H9 (cell line): ENCODE data around the gene LGALS9B. TPM values are rescaled to one million over a fixed set of nuclear protein-coding genes. Genes with fewer than 3 reads are reported as not detected.
A peak's percentile ranks its signal among the peaks of the same experiment; 100 is the strongest.
"Not testable (repeated sequence)": the region's sequence is repeated elsewhere in the genome, so short reads cannot be mapped to it uniquely, and the experiment has no call there.

Experiments
- DNase-seq: peaks from one replicate; pipeline ENCODE4 v3.0.0-alpha.2; 2017
- H2AFZ ChIP-seq: one replicate; pipeline ENCODE4 v1.6.1; 2013; ENCODE audit warnings: mild to moderate bottlenecking, low read length, control low read depth, moderate library complexity
- H2AK5ac ChIP-seq: 2 replicates; pipeline ENCODE4 v1.6.1; 2013; ENCODE audit warnings: low read length, control low read depth, mixed read lengths; ENCODE audit not compliant: insufficient read length
- H2BK120ac ChIP-seq: one replicate; pipeline ENCODE4 v1.6.1; 2013; ENCODE audit warnings: low read depth, mild to moderate bottlenecking, low read length, control low read depth, inconsistent platforms; ENCODE audit not compliant: poor library complexity, severe bottlenecking
- H2BK12ac ChIP-seq: 2 replicates; pipeline ENCODE4 v1.6.1; 2013; ENCODE audit warnings: low read length, control low read depth, mixed read lengths, low read depth; ENCODE audit not compliant: insufficient read length
- H2BK15ac ChIP-seq: 2 replicates; pipeline ENCODE4 v1.6.1; 2013; ENCODE audit warnings: low read depth, low read length, control low read depth
- H2BK20ac ChIP-seq: one replicate; pipeline ENCODE4 v1.6.1; 2013; ENCODE audit warnings: low read depth, mild to moderate bottlenecking, low read length, control low read depth, inconsistent platforms; ENCODE audit not compliant: poor library complexity, severe bottlenecking
- H2BK5ac ChIP-seq: 2 replicates; pipeline ENCODE4 v1.6.1; 2013; ENCODE audit warnings: low read length, control low read depth, mixed read lengths; ENCODE audit not compliant: insufficient read length
- H3K14ac ChIP-seq: 2 replicates; pipeline ENCODE4 v1.6.1; 2013; ENCODE audit warnings: low read length, control low read depth; ENCODE audit not compliant: insufficient read depth
- H3K18ac ChIP-seq: 2 replicates; pipeline ENCODE4 v1.6.1; 2013; ENCODE audit warnings: low read depth, mild to moderate bottlenecking, mixed read lengths, low read length, control low read depth; ENCODE audit not compliant: insufficient read length
- H3K23ac ChIP-seq: 2 replicates; pipeline ENCODE4 v1.6.1; 2013; ENCODE audit warnings: low read length, control low read depth, mixed read lengths, low read depth; ENCODE audit not compliant: insufficient read length
- H3K23me2 ChIP-seq: 2 replicates; pipeline ENCODE4 v1.6.1; 2013; ENCODE audit warnings: low read depth, mild to moderate bottlenecking, mixed read lengths, low read length, control low read depth; ENCODE audit not compliant: insufficient read length, poor library complexity, severe bottlenecking
- H3K27ac ChIP-seq: 2 replicates; pipeline ENCODE4 v1.5.1; 2013; ENCODE audit warnings: low read length, control low read depth, mixed read lengths, low read depth; ENCODE audit not compliant: insufficient read length
- H3K27me3 ChIP-seq: 2 replicates; pipeline ENCODE4 v1.6.1; 2013; ENCODE audit warnings: low read length, control low read depth, inconsistent platforms; ENCODE audit not compliant: insufficient read depth
- H3K4ac ChIP-seq: 2 replicates; pipeline ENCODE4 v1.6.1; 2013; ENCODE audit warnings: low read depth, mild to moderate bottlenecking, control low read depth, inconsistent platforms, low read length, moderate library complexity
- H3K4me1 ChIP-seq: 2 replicates; pipeline ENCODE4 v1.6.1; 2013; ENCODE audit warnings: low read length, control low read depth, inconsistent platforms; ENCODE audit not compliant: insufficient read depth
- H3K4me2 ChIP-seq: 2 replicates; pipeline ENCODE4 v1.6.1; 2013; ENCODE audit warnings: low read length, control low read depth, mixed read lengths; ENCODE audit not compliant: insufficient read length, insufficient read depth
- H3K56ac ChIP-seq: 2 replicates; pipeline ENCODE4 v1.6.1; 2013; ENCODE audit warnings: low read depth, mild to moderate bottlenecking, mixed read lengths, low read length, control low read depth; ENCODE audit not compliant: insufficient read length
- H3K79me1 ChIP-seq: 2 replicates; pipeline ENCODE4 v1.6.1; 2013; ENCODE audit warnings: low read depth, mild to moderate bottlenecking, moderate library complexity, low read length, control low read depth, inconsistent platforms; ENCODE audit not compliant: insufficient read depth, poor library complexity, severe bottlenecking
- H3K79me2 ChIP-seq: 2 replicates; pipeline ENCODE4 v1.6.1; 2013; ENCODE audit warnings: low read length, control low read depth, inconsistent platforms; ENCODE audit not compliant: insufficient read depth
- H3K9ac ChIP-seq: 2 replicates; pipeline ENCODE4 v1.6.1; 2013; ENCODE audit warnings: low read length, control low read depth, mixed read lengths; ENCODE audit not compliant: insufficient read length; ENCODE audit errors: extremely low read depth
- H3K9me3 ChIP-seq: one replicate; pipeline ENCODE4 v1.6.1; 2013; ENCODE audit warnings: low read depth, low read length, inconsistent platforms; ENCODE audit not compliant: control insufficient read depth
- H3T11ph ChIP-seq: one replicate; pipeline ENCODE4 v1.6.1; 2013; ENCODE audit warnings: mild to moderate bottlenecking, low read length, control low read depth, inconsistent platforms
- H4K20me1 ChIP-seq: one replicate; pipeline ENCODE4 v1.6.1; 2013; ENCODE audit not compliant: control insufficient read depth, insufficient read length, insufficient read depth
- H4K5ac ChIP-seq: 2 replicates; pipeline ENCODE4 v1.6.1; 2013; ENCODE audit warnings: low read depth, mild to moderate bottlenecking, mixed read lengths, low read length, control low read depth; ENCODE audit not compliant: insufficient read length
- H4K8ac ChIP-seq: replicated peaks from 2 replicates; pipeline ENCODE4 v1.6.1; 2013; ENCODE audit warnings: low read length, control low read depth, mixed read lengths, low read depth; ENCODE audit not compliant: insufficient read length
- H4K91ac ChIP-seq: 2 replicates; pipeline ENCODE4 v1.6.1; 2013; ENCODE audit warnings: low read depth, mild to moderate bottlenecking, moderate library complexity, mixed read lengths, low read length, control low read depth; ENCODE audit not compliant: insufficient read length
- H3K27ac Mint-ChIP-seq, 3 experiments: 2 replicates in 2 of 3; 3 replicates in 1 of 3; pipeline ENCODE4 v1.8.0; 2020 to 2021; ENCODE audit warnings: mixed read lengths in 3 of 3, mild to moderate bottlenecking in 1 of 3, moderate library complexity in 1 of 3
- H3K27me3 Mint-ChIP-seq: 2 replicates; pipeline ENCODE4 v1.8.0; 2021; ENCODE audit warnings: low read depth, mild to moderate bottlenecking, moderate library complexity, mixed read lengths
- H3K36me3 Mint-ChIP-seq, 3 experiments: 2 replicates in 2 of 3; 3 replicates in 1 of 3; pipeline ENCODE4 v1.8.0; 2020 to 2021; ENCODE audit warnings: low read depth in 3 of 3, mixed read lengths in 3 of 3; ENCODE audit not compliant: insufficient read depth in 1 of 3
- H3K4me1 Mint-ChIP-seq, 2 experiments: 2 replicates each; pipeline ENCODE4 v1.8.0; 2020; ENCODE audit warnings: mixed read lengths in 2 of 2
- H3K4me3 Mint-ChIP-seq, 2 experiments: 2 replicates in 1 of 2; 3 replicates in 1 of 2; pipeline ENCODE4 v1.8.0; 2020 to 2021; ENCODE audit warnings: mild to moderate bottlenecking in 2 of 2, mixed read lengths in 2 of 2, moderate library complexity in 1 of 2
- H3K9me3 Mint-ChIP-seq, 2 experiments: 2 replicates in 1 of 2; 3 replicates in 1 of 2; pipeline ENCODE4 v1.8.0; 2020; ENCODE audit warnings: mild to moderate bottlenecking in 2 of 2, mixed read lengths in 2 of 2, moderate library complexity in 1 of 2
- WGBS: extraction: QIAGEN DNeasy Blood & Tissue Kit; methylation state at CpG from one replicate; pipeline ENCODE4 v1.1.7; 2013; ENCODE audit warnings: missing lambda C conversion rate, low lambda C conversion rate, mixed read lengths; ENCODE audit not compliant: insufficient read length; ENCODE audit errors: extremely low coverage; 5-methylcytosine and 5-hydroxymethylcytosine counted together
- total RNA-seq: library from RNA; stranded (reverse); gene quantifications from 2 replicates; pipeline ENCODE4 v1.2.1, GENCODE V29; 2021

The LGALS9B gene
- total RNA-seq, 1 experiment from 2014 or later = not detected

GRCh38 chr17:20444173-20444572 lies 23.2 kb downstream of the LGALS9B start:
- not testable (repeated sequence) for H3K27ac ChIP-seq, H3K4ac ChIP-seq, H4K8ac ChIP-seq, H2BK5ac ChIP-seq, H3K27ac Mint-ChIP-seq, H3K4me2 ChIP-seq, H4K20me1 ChIP-seq, H2BK120ac ChIP-seq, H3K79me1 ChIP-seq, H3K4me3 Mint-ChIP-seq, H3K27me3 Mint-ChIP-seq, H3K14ac ChIP-seq, H3K18ac ChIP-seq, H3K9me3 ChIP-seq, H3K79me2 ChIP-seq, H2AK5ac ChIP-seq, H3K4me1 Mint-ChIP-seq, H3K23ac ChIP-seq, H2AFZ ChIP-seq, H3K9me3 Mint-ChIP-seq, H3K27me3 ChIP-seq, H2BK12ac ChIP-seq, H3K9ac ChIP-seq, H3K23me2 ChIP-seq, H3K36me3 Mint-ChIP-seq, H3T11ph ChIP-seq, H4K91ac ChIP-seq, H2BK20ac ChIP-seq, H3K4me1 ChIP-seq, H2BK15ac ChIP-seq, H3K56ac ChIP-seq, H4K5ac ChIP-seq
- WGBS = no CpG with 5 or more reads among the region's 16 CpGs
- peak; percentile 22 for DNase-seq
